Aortic smooth muscle cell (primary cell): ENCODE data around the gene PRIM2. TPM values are rescaled to one million over a fixed set of nuclear protein-coding genes. Genes with fewer than 3 reads are reported as not detected.

Experiments
- total RNA-seq: library from RNA; depleted of rRNA; stranded (reverse); fragments of >200 nt; gene quantifications from 2 replicates; pipeline ENCODE4 v1.2.3, GENCODE V29; 2014

PRIM2 gene
- total RNA-seq: 20.8 and 22.3 TPM in 2 replicates

GRCh38 chr6:57317060-57317943 lies at the start of gene PRIM2:
Gene PRIM2 (plus strand): TSS chr6:57317630. CDS start chr6:57318446, 816 bp downstream.

Other genes with a start within 250 kb of the PRIM2 start
- 60.1 and 61.3 TPM in 2 replicates for gene ZNF451, start 227.4 kb upstream of the PRIM2 start, total RNA-seq
- 9.6 and 10.0 TPM in 2 replicates for gene BAG2, start 145.3 kb upstream of the PRIM2 start, total RNA-seq
- gene RAB23, start 95.3 kb upstream of the PRIM2 start, total RNA-seq: 32.0 and 40.3 TPM in 2 replicates